GM12891 (cell line): ENCODE measurements around the gene TPK1.

Source experiments
- POLR2A ChIP-seq: IDR thresholded peaks from 2 replicates; pipeline ENCODE4 v1.6.1; 2011; ENCODE audit warnings: low read depth, low read length, control low read depth
- POLR2AphosphoS5 ChIP-seq: IDR thresholded peaks from 2 replicates; pipeline ENCODE4 v1.6.1; 2011; ENCODE audit warnings: low read depth, low read length, control low read depth
- SPI1 ChIP-seq: IDR thresholded peaks from 2 replicates; pipeline ENCODE4 v1.6.1; 2011; ENCODE audit warnings: low read depth, low read length, control low read depth
- TAF1 ChIP-seq: IDR thresholded peaks from 2 replicates; pipeline ENCODE4 v1.6.1; 2011; ENCODE audit warnings: low read depth, low read length, control low read depth

- no peak for TF ChIP-seq POLR2AphosphoS5
- no peak for TF ChIP-seq POLR2A
- TF ChIP-seq TAF1: no peak
- no peak for TF ChIP-seq SPI1
Observed at GRCh38 chr7:144826208-144826607, 9.6 kb downstream of the TPK1 start.
